PC-3 (cell line): Measurements from ENCODE around the gene SAMD4A. TPM values are rescaled to one million over a fixed set of nuclear protein-coding genes. Genes with fewer than 3 reads are reported as not detected.

Experiments used
- ATAC-seq: fragments of 200-7000 bp; cut with Tn5 transposase; 2 replicates; pipeline ENCODE4 v1.9.1; 2020; ENCODE audit warnings: mild to moderate bottlenecking, moderate library complexity
- BruUV-seq: library from RNA; stranded (reverse); fragments of 400-500 nt; replicated peaks from 2 replicates; lab custom pipeline; 2021; lab: Mats Ljungman, UMichigan
- CTCF ChIA-PET: fragments of 300-600 bp; sonication (Branson Sonifier 250); formaldehyde crosslinking; loops from one replicate; lab custom pipeline; 2022; ENCODE audit warnings: antibody characterized with exemption; lab: Charles Lee
- POLR2A ChIA-PET: fragments of 300-600 bp; sonication (Branson Sonifier 250); formaldehyde crosslinking; loops from one replicate; lab custom pipeline; 2022; ENCODE audit warnings: antibody characterized with exemption; ENCODE audit not compliant: unreplicated experiment; lab: Charles Lee
- DNase-seq: peaks from one replicate; pipeline ENCODE4 v3.0.0-alpha.2; 2015
- H2AFZ ChIP-seq: fragments of 300-600 bp; sonication (generic); 2 replicates; pipeline ENCODE4 v1.6.0; 2016; ENCODE audit warnings: antibody characterized with exemption, low read length
- H3F3A ChIP-seq: fragments of 300-600 bp; sonication (generic); one replicate; pipeline ENCODE4 v1.6.0; 2017; ENCODE audit warnings: antibody characterized with exemption, low read length, control low read depth, mild to moderate bottlenecking; ENCODE audit not compliant: unreplicated experiment
- H3K27ac ChIP-seq: fragments of 300-600 bp; sonication (generic); 2 replicates; pipeline ENCODE4 v1.5.1; 2016; ENCODE audit warnings: mild to moderate bottlenecking, low read length
- H3K27me3 ChIP-seq: fragments of 300-600 bp; sonication (generic); 2 replicates; pipeline ENCODE4 v1.6.1; 2016; ENCODE audit warnings: low read length, mixed read lengths
- H3K36me3 ChIP-seq: fragments of 300-600 bp; sonication (generic); 2 replicates; pipeline ENCODE4 v1.6.1; 2016; ENCODE audit warnings: low read depth, mixed run types, low read length, mixed read lengths
- H3K4me1 ChIP-seq: fragments of 300-600 bp; sonication (generic); 2 replicates; pipeline ENCODE4 v1.5.1; 2016; ENCODE audit warnings: low read length; ENCODE audit not compliant: insufficient read depth
- H3K4me2 ChIP-seq: fragments of 300-600 bp; sonication (generic); 2 replicates; pipeline ENCODE4 v1.6.0; 2016; ENCODE audit warnings: low read length
- H3K4me3 ChIP-seq: fragments of 300-600 bp; sonication (generic); 2 replicates; pipeline ENCODE4 v1.5.1; 2016; ENCODE audit warnings: mild to moderate bottlenecking, low read length, mixed read lengths
- H3K79me2 ChIP-seq: fragments of 300-600 bp; sonication (generic); 2 replicates; pipeline ENCODE4 v1.6.1; 2017; ENCODE audit warnings: low read length, mixed read lengths
- H3K9ac ChIP-seq: fragments of 300-600 bp; sonication (generic); 2 replicates; pipeline ENCODE4 v1.6.0; 2016; ENCODE audit warnings: mild to moderate bottlenecking, low read length
- H3K9me2 ChIP-seq: fragments of 300-600 bp; sonication (generic); replicated peaks from 2 replicates; pipeline ENCODE4 v1.6.1; 2016; ENCODE audit warnings: mixed run types, low read length, mixed read lengths
- H3K9me3 ChIP-seq: fragments of 300-600 bp; sonication (generic); 2 replicates; pipeline ENCODE4 v1.6.1; 2016; ENCODE audit warnings: low read length, mixed read lengths
- H4K20me1 ChIP-seq: fragments of 300-600 bp; sonication (generic); 2 replicates; pipeline ENCODE4 v1.6.1; 2016; ENCODE audit warnings: low read length, mixed read lengths
- CTCF ChIP-seq: fragments of 300-600 bp; sonication (generic); conservative IDR thresholded peaks from 2 replicates; pipeline ENCODE4 v1.5.1; 2017; ENCODE audit warnings: antibody characterized with exemption, low read depth, mild to moderate bottlenecking, low read length
- EZH2 ChIP-seq: fragments of 300-600 bp; sonication (generic); IDR thresholded peaks from one replicate; pipeline ENCODE4 v1.6.1; 2017; ENCODE audit warnings: antibody characterized with exemption, mild to moderate bottlenecking, low read length; ENCODE audit not compliant: unreplicated experiment
- EZH2phosphoT487 ChIP-seq: fragments of 300-600 bp; sonication (generic); IDR thresholded peaks from 2 replicates; pipeline ENCODE4 v1.6.1; 2018; ENCODE audit warnings: mild to moderate bottlenecking, antibody characterized with exemption, low read length, borderline replicate concordance
- intact Hi-C: fragments of 100-400 bp; cut with micrococcal nuclease; formaldehyde crosslinking; loops from 2 replicates; pipeline ENCODE4 v1.9.0; 2023
- total RNA-seq: library from RNA; depleted of rRNA; stranded (reverse); fragments of >200 nt; gene quantifications from 2 replicates; pipeline ENCODE4 v1.2.3, GENCODE V29; 2014

SAMD4A gene
- total RNA-seq, 1 experiment from 2014 or later: 42.9 TPM

- DNase-seq: no peak
- no peaks in the 10 kb centered on the region for H3K27me3 ChIP-seq
- H4K20me1 ChIP-seq: no peaks in the 10 kb centered on the region
- no peak overlapping the region for H3K27ac ChIP-seq
- no peak for TF ChIP-seq EZH2phosphoT487
- no peak for TF ChIP-seq CTCF
- no peak for TF ChIP-seq EZH2
- H3K36me3 ChIP-seq: no peaks in the 10 kb centered on the region
- H2AFZ ChIP-seq: no peak overlapping the region
- H3K9me2 ChIP-seq: no peaks in the 10 kb centered on the region
- H3K4me3 ChIP-seq: no peak overlapping the region
- no peaks in the 10 kb centered on the region for H3F3A ChIP-seq
- H3K4me1 ChIP-seq: 0 out of 2 replicates have a peak, but pooled peaks cover 2% of the 10 kb centered on the region
- peaks cover 35% of the 10 kb centered on the region for H3K79me2 ChIP-seq
- no TSS peak for BruUV-seq
- ChIA-PET POLR2A (no interaction called here), CTCF (interaction anchor here (1.0 to 1.4 kb wide), 2 partner anchors 81 to 127 kb away, joined by 3 to 8 read pairs; no protein-coding TSS in a partner anchor)
- H3K9me3 ChIP-seq: no peaks in the 10 kb centered on the region
- no peak overlapping the region for H3K9ac ChIP-seq
- ATAC-seq: no peak
- intact Hi-C loops: loop anchor here (5.0 kb wide), 1 partner anchor 45 kb away; no protein-coding TSS in a partner anchor
- no peak overlapping the region for H3K4me2 ChIP-seq
These were observed 125.4 kb downstream of the SAMD4A start for GRCh38 chr14:54692284-54692772.

- peaks cover 25% of the 10 kb centered on the region; the same call in 1 of the 2 replicates for H3K79me2 ChIP-seq
- H3K4me1 ChIP-seq: peaks cover 15% of the 10 kb centered on the region
- H4K20me1 ChIP-seq: no peaks in the 10 kb centered on the region
- H3F3A ChIP-seq: no peaks in the 10 kb centered on the region
- no peak overlapping the region for H3K9ac ChIP-seq
- no peak overlapping the region for H3K4me3 ChIP-seq
- ATAC-seq: no peak
- no peaks in the 10 kb centered on the region for H3K36me3 ChIP-seq
- no peaks in the 10 kb centered on the region for H3K27me3 ChIP-seq
- H3K9me2 ChIP-seq: no peaks in the 10 kb centered on the region
- H3K4me2 ChIP-seq: no peak overlapping the region
- intact Hi-C loops: loop anchor here (5.0 kb wide), 1 partner anchor 44 kb away; no protein-coding TSS in a partner anchor
- no peak overlapping the region for H3K27ac ChIP-seq
- no peaks in the 10 kb centered on the region for H3K9me3 ChIP-seq
- no peak overlapping the region for H2AFZ ChIP-seq
- POLR2A ChIA-PET: interaction anchor here (0.6 kb wide), 1 partner anchor 125 kb away, joined by 3 read pairs; no protein-coding TSS in a partner anchor
- TF ChIP-seq EZH2phosphoT487 (no peak), CTCF (no peak)
- CTCF ChIA-PET: interaction anchor here (0.8 to 1.4 kb wide), 2 partner anchors 79 to 129 kb away, joined by 4 to 8 read pairs; no protein-coding TSS in a partner anchor
- no TSS peak for BruUV-seq
- DNase-seq: no peak
These were observed 126.8 kb downstream of the SAMD4A start for GRCh38 chr14:54693761-54694160.

- Histone ChIP-seq H3K9ac (no peak overlapping the region), H3K4me2 (no peak overlapping the region), H3K4me1 (peaks cover 15% of the 10 kb centered on the region), H4K20me1 (no peaks in the 10 kb centered on the region), H3K79me2 (peaks cover 35% of the 10 kb centered on the region; the same call in 1 of the 2 replicates), H3K27me3 (no peaks in the 10 kb centered on the region), H2AFZ (no peak overlapping the region), H3K27ac (no peak overlapping the region), H3K9me2 (no peaks in the 10 kb centered on the region), H3F3A (no peaks in the 10 kb centered on the region), H3K4me3 (no peak overlapping the region), H3K36me3 (no peaks in the 10 kb centered on the region), H3K9me3 (no peaks in the 10 kb centered on the region)
- CTCF ChIA-PET: interaction anchor here (0.8 to 1.3 kb wide), 2 partner anchors 78 to 186 kb away, joined by 3 to 4 read pairs; partner anchors contain the start of gene CGRRF1
- ATAC-seq (no peak), DNase-seq (no peak)
- intact Hi-C loops: no loop called here
- TF ChIP-seq CTCF (no peak), EZH2 (no peak), EZH2phosphoT487 (no peak)
- POLR2A ChIA-PET: interaction anchor here (0.7 kb wide), 1 partner anchor 124 kb away, joined by 3 read pairs; no protein-coding TSS in a partner anchor
- no TSS peak for BruUV-seq
These were observed 128.3 kb downstream of the SAMD4A start for GRCh38 chr14:54695196-54695595.
